Measurements from ENCODE around the gene AUP1. TPM values are rescaled to one million over a fixed set of nuclear protein-coding genes. Genes with fewer than 3 reads are reported as not detected.

The AUP1 gene
- total RNA-seq, 2 donors from 2014 or later = 76.3 to 88.9 TPM

GRCh38 chr2:74497777-74498499 is 31.6 kb downstream of the AUP1 start:
- no peak overlapping the region for H3K9ac ChIP-seq (ENCODE audit: extremely low read depth, low read length, poor library complexity, severe bottlenecking)
- peaks cover 24% of the 10 kb centered on the region for H3K4me1 Mint-ChIP-seq
- peaks cover 14% of the 10 kb centered on the region for H3K36me3 ChIP-seq (ENCODE audit: control insufficient read depth, insufficient read depth, low read length)
- 8 to 10% methylated on average over 21 to 61 of the region's 61 CpGs for WGBS, 2 experiments (ENCODE audit: insufficient coverage in 1 of 2, insufficient read length in 1 of 2)
- peaks cover 80% of the 10 kb centered on the region for H3K27me3 Mint-ChIP-seq (ENCODE audit: insufficient read depth)
- H3K36me3 Mint-ChIP-seq (ENCODE audit: low read depth) = peaks cover 14% of the 10 kb centered on the region
- peak overlapping the region; percentile 51 for H3K4me3 Mint-ChIP-seq
- no peak overlapping the region for H3K27ac Mint-ChIP-seq
- no peak for TF ChIP-seq CTCF (conservative IDR thresholded peaks at IDR 0.05)
- DNase-seq = peak; percentile 85
- no peaks in the 10 kb centered on the region for H3K4me1 ChIP-seq (ENCODE audit: control insufficient read depth, insufficient read depth, low read length)
- H3K4me3 ChIP-seq (ENCODE audit: low read length) = peak overlapping the region; percentile 75
- H3K27me3 ChIP-seq (ENCODE audit: control insufficient read depth, insufficient read depth, low read length, poor library complexity, severe bottlenecking) = peaks cover 75% of the 10 kb centered on the region
- no peak overlapping the region for H3K27ac ChIP-seq (ENCODE audit: low read depth, low read length)
- H3K9me3 Mint-ChIP-seq = no peaks in the 10 kb centered on the region
- no peaks in the 10 kb centered on the region for H3K9me3 ChIP-seq (ENCODE audit: control insufficient read depth, low read length)

GRCh38 chr2:74496997-74497776 is 32.3 kb downstream of the AUP1 start:
- peaks cover 67% of the 10 kb centered on the region for H3K27me3 ChIP-seq (ENCODE audit: control insufficient read depth, insufficient read depth, low read length, poor library complexity, severe bottlenecking)
- no peaks in the 10 kb centered on the region for H3K4me1 ChIP-seq (ENCODE audit: control insufficient read depth, insufficient read depth, low read length)
- TF ChIP-seq CTCF (conservative IDR thresholded peaks at IDR 0.05) = no peak
- H3K4me3 ChIP-seq (ENCODE audit: low read length) = peak overlapping the region; percentile 75
- DNase-seq = no peak
- no peaks in the 10 kb centered on the region for H3K9me3 ChIP-seq (ENCODE audit: control insufficient read depth, low read length)
- Mint-ChIP-seq H3K27me3 (ENCODE audit: insufficient read depth) (peaks cover 73% of the 10 kb centered on the region), H3K27ac (no peak overlapping the region), H3K4me3 (peak overlapping the region; percentile 51), H3K9me3 (no peaks in the 10 kb centered on the region), H3K36me3 (ENCODE audit: low read depth) (peaks cover 18% of the 10 kb centered on the region), H3K4me1 (peaks cover 22% of the 10 kb centered on the region)
- H3K27ac ChIP-seq (ENCODE audit: low read depth, low read length) = no peak overlapping the region
- no peak overlapping the region for H3K9ac ChIP-seq (ENCODE audit: extremely low read depth, low read length, poor library complexity, severe bottlenecking)
- peaks cover 20% of the 10 kb centered on the region for H3K36me3 ChIP-seq (ENCODE audit: control insufficient read depth, insufficient read depth, low read length)
- WGBS, 2 experiments (ENCODE audit: insufficient coverage in 1 of 2, insufficient read length in 1 of 2) = 80 to 84% methylated on average over 7 to 19 of the region's 19 CpGs

- Mint-ChIP-seq H3K4me3 (no peak overlapping the region), H3K9me3 (no peaks in the 10 kb centered on the region), H3K36me3 (ENCODE audit: low read depth) (peaks cover 35% of the 10 kb centered on the region), H3K27ac (no peak overlapping the region), H3K4me1 (peaks cover 13% of the 10 kb centered on the region), H3K27me3 (ENCODE audit: insufficient read depth) (peaks cover 56% of the 10 kb centered on the region)
- Histone ChIP-seq H3K4me1 (ENCODE audit: control insufficient read depth, insufficient read depth, low read length) (no peaks in the 10 kb centered on the region), H3K9ac (ENCODE audit: extremely low read depth, low read length, poor library complexity, severe bottlenecking) (no peak overlapping the region), H3K27me3 (ENCODE audit: control insufficient read depth, insufficient read depth, low read length, poor library complexity, severe bottlenecking) (peaks cover 50% of the 10 kb centered on the region), H3K4me3 (ENCODE audit: low read length) (no peak overlapping the region), H3K27ac (ENCODE audit: low read depth, low read length) (no peak overlapping the region), H3K9me3 (ENCODE audit: control insufficient read depth, low read length) (no peaks in the 10 kb centered on the region), H3K36me3 (ENCODE audit: control insufficient read depth, insufficient read depth, low read length) (peaks cover 29% of the 10 kb centered on the region)
- no peak for TF ChIP-seq CTCF (conservative IDR thresholded peaks at IDR 0.05)
- DNase-seq = no peak
- 86% methylated on average over 1 of the region's 1 CpG; no CpG with 5 or more reads in 1 of the 2 experiments for WGBS, 2 experiments (ENCODE audit: insufficient coverage in 1 of 2, insufficient read length in 1 of 2)
These were observed 34.1 kb downstream of the AUP1 start for GRCh38 chr2:74495440-74495839.

All from endodermal cell (in vitro differentiated cells).